HG03521 (cell line): ENCODE measurements around the gene COL15A1.

Experiments
- ATAC-seq: cut with Tn5 transposase; IDR thresholded peaks from one replicate; pipeline ENCODE4 v1.9.1; 2021; ENCODE audit warnings: mild to moderate bottlenecking, moderate library complexity; ENCODE audit not compliant: unreplicated experiment

The COL15A1 gene

GRCh38 chr9:98944057-98944733, 488 bp downstream of the COL15A1 start:
- no peak for ATAC-seq

- ATAC-seq, result no peak
Observed at GRCh38 chr9:98944734-98945074, 997 bp downstream of the COL15A1 start.

GRCh38 chr9:98949565-98949964, 5.9 kb downstream of the COL15A1 start:
- no peak for ATAC-seq

- ATAC-seq, result no peak
Observed at GRCh38 chr9:98950262-98950661, 6.6 kb downstream of the COL15A1 start.

DNA sequence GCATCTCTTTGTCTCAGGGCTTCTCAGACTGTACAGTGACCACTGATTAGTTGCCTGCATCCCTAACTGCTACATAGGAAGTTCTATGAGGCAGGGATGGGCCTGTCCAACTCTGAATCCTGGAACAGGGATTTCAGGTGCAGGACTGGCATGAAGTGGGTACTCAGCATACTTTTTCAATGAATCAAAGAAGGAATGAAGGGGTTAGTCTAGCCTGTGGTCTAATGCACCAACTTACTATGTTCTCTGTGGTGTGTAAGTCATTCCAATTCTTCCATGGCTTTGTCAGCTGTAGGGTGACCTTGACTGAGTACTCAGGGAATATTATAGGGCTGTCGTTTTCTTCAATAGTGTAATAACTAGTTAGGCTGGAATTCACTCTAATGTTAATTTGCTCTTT, 8.3 kb downstream of the COL15A1 start:
- ATAC-seq, result no peak

DNA sequence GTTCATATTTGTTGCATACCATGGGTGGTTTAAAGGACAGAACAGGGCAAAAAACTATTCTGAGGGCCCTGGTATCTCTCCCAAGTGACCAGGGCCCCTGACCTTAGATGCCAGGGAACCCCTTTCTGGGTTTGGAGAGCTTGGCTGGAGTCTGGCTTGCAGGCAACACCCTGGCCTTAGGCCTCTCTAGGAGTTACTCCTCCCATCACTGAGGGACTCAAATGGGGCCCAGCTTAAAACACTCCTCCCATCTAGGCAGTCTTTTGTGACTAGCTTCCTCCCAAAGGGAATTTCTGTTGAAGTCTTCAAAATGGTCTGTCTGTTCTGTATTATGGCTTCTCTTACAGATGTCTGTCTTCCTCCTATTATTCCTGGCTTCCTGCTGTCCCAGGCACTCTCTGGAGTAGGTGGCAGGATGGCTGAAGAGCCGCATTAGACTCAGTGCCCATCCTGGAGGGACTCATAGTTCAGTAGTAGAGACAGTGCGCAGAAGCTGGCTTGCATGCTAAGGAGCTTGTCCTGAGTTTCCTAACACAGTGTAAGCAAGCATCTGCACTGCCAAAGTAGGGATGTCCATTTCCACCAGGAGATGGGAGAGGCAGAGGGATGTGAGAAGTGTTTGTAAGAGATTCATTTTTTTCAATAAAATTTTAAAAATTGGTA, 10.0 kb downstream of the COL15A1 start:
- no peak for ATAC-seq

GRCh38 chr9:98954244-98954610, 10.5 kb downstream of the COL15A1 start:
- ATAC-seq, result no peak

DNA sequence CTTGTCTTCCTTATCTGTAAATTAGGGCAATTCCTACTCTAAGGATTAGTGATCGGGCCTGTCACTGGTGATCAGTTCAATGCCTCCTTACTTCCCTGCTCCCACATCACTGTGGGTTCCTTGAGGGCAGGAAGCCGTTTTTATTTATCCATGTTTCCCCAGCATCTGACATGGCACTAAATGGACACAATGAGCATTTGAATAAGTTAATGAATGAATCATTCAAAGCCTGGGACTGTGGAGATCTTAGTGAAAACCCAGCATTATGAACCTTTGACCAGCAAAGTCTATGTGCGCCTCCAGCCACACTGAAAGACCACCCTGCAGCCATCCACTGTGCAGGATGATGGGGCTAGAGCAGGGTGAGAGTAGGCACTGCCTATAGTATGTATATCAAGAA, 11.6 kb downstream of the COL15A1 start:
- no peak for ATAC-seq

DNA sequence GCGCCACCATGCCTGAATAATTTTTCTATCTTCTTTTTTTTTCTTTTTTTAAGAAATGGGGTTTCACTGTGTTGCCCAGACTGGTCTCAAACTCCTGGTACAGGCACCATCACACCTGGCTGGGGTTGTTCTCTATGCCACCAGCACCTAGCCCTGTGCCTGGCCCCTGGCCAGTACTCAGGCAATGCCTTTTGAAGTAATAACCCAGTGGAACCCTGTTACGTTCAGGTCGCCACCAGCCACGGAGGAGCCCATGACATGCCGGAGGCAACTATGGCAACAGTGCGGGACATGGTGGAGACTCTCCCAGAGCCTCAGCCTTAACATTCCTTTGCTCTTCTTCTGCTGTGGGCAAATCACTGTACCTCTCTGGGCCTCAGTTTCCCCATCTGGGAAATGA, 14.1 kb downstream of the COL15A1 start:
- ATAC-seq, result no peak

- no peak for ATAC-seq
Observed at GRCh38 chr9:98958271-98958984, 14.7 kb downstream of the COL15A1 start.

DNA sequence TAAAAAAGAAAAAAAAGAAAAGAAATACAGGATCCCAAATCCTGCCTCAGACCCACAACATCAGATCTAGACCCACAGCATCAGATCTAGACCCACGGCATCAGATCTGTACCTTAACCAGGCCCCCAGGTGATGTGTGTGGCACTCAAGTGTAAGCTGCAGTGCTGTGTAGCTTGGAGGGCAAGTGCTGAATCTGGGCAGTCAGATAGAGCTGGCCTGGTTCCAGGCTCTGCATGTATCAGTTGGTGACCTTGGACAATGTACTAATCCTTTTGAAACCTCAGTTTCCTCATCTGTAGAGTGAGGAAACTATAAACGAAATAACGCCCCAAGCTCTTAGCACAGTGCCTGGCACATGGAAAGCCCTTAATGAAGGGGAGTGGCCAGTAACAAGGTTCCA, 16.7 kb downstream of the COL15A1 start:
- no peak for ATAC-seq

- no peak for ATAC-seq
Observed at GRCh38 chr9:98961513-98962180, 17.9 kb downstream of the COL15A1 start.

DNA sequence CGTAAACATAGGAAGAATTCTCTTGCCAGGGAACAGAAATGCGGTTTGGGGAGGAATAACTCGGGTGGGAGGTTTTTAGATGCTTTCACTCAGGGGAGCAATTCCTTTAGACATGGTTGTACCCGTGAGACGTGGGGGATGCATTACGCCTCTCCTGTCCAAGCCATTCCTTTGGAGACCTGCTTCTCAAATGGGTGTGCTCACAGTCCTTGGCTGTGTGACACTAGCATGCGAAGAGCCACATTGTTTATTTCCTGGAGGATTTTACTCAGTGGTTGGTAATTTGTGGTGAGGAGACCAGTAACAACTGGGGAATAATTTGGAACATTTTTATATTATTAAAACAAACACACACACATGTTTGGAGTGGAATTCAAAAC, 18.5 kb downstream of the COL15A1 start:
- no peak for ATAC-seq

- ATAC-seq, result no peak
Observed at GRCh38 chr9:98962861-98963260, 19.2 kb downstream of the COL15A1 start.

- ATAC-seq, result no peak
Observed at GRCh38 chr9:98964201-98964600, 20.5 kb downstream of the COL15A1 start.

DNA sequence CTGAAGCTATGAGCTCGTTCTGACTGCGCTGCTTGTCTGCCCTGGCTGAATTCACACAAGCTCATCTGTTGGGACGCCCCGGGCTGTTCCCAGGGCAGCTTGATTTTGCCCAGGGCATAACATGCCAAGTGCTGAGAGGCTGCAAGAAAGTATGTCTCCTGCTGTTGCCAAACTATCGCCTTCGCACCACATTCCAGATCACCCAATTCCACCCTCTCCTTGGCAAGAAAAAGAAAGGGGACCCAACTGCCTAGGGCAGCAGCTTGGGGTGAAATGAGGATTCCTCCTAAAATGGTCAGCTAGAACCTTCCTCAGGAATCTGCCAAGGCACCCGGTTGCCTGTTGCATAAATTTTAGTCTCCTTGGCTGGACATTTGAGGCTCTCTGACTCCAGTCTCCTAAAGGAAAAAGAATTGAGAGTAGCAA, 21.2 kb downstream of the COL15A1 start:
- ATAC-seq, result no peak

DNA sequence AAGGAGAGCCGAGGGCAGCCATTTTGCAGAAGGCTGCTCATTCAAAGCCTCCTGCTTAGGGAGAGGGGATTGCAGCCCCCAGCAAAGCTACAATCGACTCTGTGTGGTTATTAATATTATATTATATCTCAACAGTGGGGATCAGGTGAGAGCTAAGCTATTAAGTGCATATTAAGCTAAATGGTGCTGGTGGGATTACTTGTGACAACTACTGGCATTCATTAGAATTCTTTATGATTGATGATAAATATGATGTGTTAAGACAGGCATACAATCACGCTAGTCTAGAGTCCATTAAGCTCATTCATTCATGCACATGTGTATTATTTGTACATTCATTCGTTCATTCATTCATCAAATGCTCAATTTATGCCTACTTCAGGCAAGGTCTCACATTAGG, 23.0 kb downstream of the COL15A1 start:
- ATAC-seq, result no peak

DNA sequence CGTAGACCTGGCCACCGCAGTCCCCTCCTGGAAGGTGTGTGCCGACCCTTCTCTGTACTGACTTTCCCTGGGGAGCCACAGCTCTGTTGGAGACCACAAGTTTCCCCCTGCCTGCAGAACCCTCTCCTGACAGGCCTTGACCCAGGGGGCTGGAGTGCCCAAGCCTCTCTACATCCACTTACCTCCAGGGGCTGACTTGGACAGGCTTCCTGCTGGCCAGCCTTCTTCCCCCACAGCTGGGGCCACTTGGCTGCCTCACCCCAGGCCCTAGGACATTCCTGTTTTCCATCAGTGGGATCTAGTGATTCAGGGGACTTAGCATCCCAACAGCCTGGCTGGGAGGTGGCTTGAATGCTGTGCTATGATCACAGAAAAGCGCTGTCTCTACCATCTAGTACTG, 23.6 kb downstream of the COL15A1 start:
- ATAC-seq, result no peak

DNA sequence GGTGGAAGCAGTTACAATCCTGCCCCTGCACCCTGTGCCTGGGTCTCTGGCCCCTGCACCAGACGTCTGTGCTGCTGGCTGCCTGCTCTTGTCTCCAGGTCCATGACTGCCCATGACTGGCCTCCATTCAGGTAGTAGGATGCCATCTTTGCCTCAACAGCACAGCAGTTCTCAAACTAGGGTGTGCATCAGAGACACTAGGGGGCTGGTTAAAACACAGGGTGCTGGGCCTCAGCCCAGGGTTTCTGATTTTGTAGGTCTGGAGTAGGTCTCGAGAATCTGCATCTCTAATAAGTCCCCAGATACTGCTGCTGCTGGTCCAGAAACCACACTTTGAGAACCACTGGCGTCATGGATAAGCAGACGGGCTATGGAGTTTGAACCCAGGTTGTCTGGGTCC, 24.0 kb downstream of the COL15A1 start:
- no peak for ATAC-seq

DNA sequence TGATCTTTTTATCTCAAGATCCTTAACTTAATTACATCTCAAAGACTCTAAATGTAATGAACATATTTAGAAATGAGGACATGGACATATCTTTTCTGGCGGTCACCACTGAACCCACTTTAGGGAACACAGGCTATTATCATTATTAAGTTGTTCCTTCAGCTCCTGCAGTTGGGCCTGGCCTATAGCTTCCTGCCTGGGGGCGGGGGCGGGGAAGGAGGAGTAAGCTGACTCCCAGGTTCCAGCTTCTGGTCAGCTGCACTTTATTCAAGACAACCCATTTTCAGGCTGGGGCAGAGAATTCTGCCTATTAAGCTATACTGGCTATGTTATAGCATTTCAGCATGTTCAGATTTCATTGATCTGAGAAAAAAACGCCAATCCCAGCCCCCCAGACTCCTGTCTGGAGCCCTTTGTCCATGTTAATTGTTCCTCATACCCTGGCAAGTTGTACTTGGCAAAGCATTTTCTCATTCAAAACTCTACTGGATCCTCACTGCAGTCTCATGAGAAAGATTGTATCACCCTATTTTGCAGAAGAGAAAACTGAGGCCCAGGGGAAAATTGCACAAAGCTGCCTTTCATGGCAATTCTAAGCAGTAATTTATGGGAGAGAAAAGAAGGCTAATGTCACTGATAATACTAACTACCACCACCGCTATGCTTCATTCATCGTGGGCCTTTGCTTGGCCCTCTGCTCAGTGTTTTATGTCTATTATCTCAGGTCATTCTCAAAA, 25.1 kb downstream of the COL15A1 start:
- ATAC-seq, result no peak

GRCh38 chr9:98970532-98971041, 26.9 kb downstream of the COL15A1 start:
- no peak for ATAC-seq
